ENCODE data around the gene RHBDL1.

Gene RHBDL1

DNA sequence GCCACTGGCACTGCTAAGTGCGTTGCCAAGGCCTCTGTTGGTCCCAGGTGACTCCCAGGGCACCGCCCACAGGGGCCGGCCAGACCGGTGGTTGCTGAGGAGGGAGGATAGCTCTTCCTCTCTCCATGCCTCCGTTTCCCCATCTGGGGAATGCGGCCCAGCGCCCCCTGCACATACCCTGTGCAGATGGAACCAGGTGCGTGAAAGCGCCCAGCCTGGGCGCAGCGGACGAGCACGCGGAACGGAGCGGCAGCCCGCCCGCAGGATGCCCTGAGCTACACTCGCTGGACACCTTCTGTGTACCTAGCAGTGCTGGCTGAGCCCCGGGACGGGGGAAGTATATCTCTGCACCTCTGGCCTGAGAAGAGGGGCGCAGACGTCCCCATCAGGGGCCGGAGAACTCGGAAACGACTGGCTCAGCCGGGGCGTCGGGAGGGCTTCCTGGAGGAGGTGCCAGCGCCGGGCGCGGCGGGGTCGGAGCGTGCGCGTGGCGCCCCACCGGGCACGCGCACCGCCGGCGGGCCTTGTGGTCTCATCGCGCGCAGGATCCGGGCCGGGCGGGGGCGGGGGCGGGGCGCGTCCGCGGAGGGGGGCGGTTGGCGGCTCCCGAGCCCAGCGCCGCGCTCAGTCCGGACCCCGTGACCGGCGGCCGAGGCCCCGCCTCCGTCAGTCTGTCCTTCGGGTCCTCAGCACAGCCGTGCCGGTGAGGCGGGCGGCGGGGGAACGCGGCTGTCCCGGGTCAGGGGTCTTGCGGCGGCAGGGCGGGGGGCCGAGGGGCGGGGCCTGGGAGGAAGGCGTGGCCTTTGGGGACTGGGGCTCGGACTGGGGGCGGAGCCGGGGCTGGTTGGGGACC is 51.2 kb downstream of the RHBDL1 start, which contains the start of the genes CCDC78 and HAGHL:
CCDC78 (minus strand) TSS at position 6 of the 853 bp plus-strand sequence. CDS start 76 bp downstream, outside the sequence.
HAGHL (plus strand) TSS at position 669 of the 853 bp plus-strand sequence. CDS start 404 bp downstream, outside the sequence.
- no peaks in the 10 kb centered on the region for H3K9me3 Mint-ChIP-seq
- peaks cover 36% of the 10 kb centered on the region for H3K4me1 Mint-ChIP-seq
- peak; percentile 62 for ATAC-seq
- peaks cover 6% of the 10 kb centered on the region for H3K36me3 Mint-ChIP-seq
- H3K27ac Mint-ChIP-seq, result peak within 1 kb of the TSS; percentile 70
- no peaks in the 10 kb centered on the region for H3K27me3 Mint-ChIP-seq
- peak within 1 kb of the TSS; percentile 84 for H3K4me3 Mint-ChIP-seq

DNA sequence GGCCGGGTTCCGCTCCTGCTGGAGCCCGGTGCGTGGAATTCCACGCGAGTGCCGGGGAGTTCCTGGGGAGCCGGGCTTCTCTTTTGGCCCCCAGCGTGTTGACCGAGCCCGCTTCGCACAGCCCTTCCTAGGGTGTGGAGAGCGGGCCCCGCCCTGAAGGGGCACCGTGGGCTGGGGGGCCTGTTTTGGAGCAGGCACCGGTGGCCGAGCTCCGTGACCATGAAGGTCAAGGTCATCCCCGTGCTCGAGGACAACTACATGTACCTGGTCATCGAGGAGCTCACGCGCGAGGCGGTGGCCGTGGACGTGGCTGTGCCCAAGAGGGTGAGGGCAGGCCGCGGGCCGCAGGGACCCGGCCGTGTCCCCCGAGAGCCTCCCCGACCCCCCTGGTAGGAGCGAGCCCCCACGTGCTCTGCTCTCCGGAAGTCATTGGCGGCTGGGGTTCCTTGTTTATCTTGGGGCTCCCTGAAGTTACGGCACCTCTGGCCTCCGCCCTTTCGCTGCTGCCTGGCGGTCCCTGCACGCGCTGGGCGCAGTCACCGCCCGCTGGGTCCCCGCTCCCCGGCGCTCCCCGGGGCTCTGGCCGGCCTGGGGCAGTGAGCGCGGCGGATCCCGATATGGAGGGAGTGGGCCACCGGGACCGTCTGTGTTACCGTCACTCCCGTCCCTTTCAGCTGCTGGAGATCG is 52.0 kb downstream of the RHBDL1 start:
- Mint-ChIP-seq H3K27ac (peak overlapping the region; percentile 37), H3K4me3 (peak overlapping the region; percentile 71), H3K9me3 (no peaks in the 10 kb centered on the region), H3K4me1 (peaks cover 31% of the 10 kb centered on the region), H3K27me3 (no peaks in the 10 kb centered on the region), H3K36me3 (peaks cover 6% of the 10 kb centered on the region)
- peak; percentile 46 for ATAC-seq

Data from stimulated activated memory B cell treated with anti-CD40 and anti-IgM and Interleukin-4, amounts not matched to agents 10 μg/mL and 1 μg/mL and 100 μg/mL, for 72 hours (primary cell).